Neuron (in vitro differentiated cells): ENCODE results near the gene KCNIP3.

Source experiments
- H2AFZ ChIP-seq: one replicate; pipeline ENCODE4 v1.6.1; 2013; ENCODE audit warnings: low read depth, mild to moderate bottlenecking, inconsistent platforms, low read length, moderate library complexity
- H3K27me3 ChIP-seq: one replicate; pipeline ENCODE4 v1.6.1; 2013; ENCODE audit warnings: low read length; ENCODE audit not compliant: insufficient read depth
- H3K36me3 ChIP-seq: one replicate; pipeline ENCODE4 v1.6.1; 2013; ENCODE audit warnings: low read length; ENCODE audit not compliant: insufficient read depth
- H3K4me1 ChIP-seq: one replicate; pipeline ENCODE4 v1.6.1; 2013; ENCODE audit warnings: low read length; ENCODE audit not compliant: insufficient read depth
- H3K4me3 ChIP-seq: 2 replicates; pipeline ENCODE4 v1.5.1; 2013; ENCODE audit warnings: mild to moderate bottlenecking, low read length, moderate library complexity
- H3K9me3 ChIP-seq: one replicate; pipeline ENCODE4 v1.6.1; 2013; ENCODE audit warnings: low read length

Gene KCNIP3

GRCh38 chr2:95315801-95316411, 18.8 kb downstream of the KCNIP3 start:
- H3K4me3 ChIP-seq, result no peak overlapping the region
- H3K4me1 ChIP-seq, result peaks cover 9% of the 10 kb centered on the region
- no peak overlapping the region for H2AFZ ChIP-seq
- no peaks in the 10 kb centered on the region for H3K36me3 ChIP-seq
- no peaks in the 10 kb centered on the region for H3K9me3 ChIP-seq
- H3K27me3 ChIP-seq, result peaks cover 16% of the 10 kb centered on the region

- no peaks in the 10 kb centered on the region for H3K36me3 ChIP-seq
- no peaks in the 10 kb centered on the region for H3K9me3 ChIP-seq
- no peak overlapping the region for H2AFZ ChIP-seq
- H3K27me3 ChIP-seq, result peaks cover 16% of the 10 kb centered on the region
- H3K4me3 ChIP-seq, result no peak overlapping the region
- peaks cover 9% of the 10 kb centered on the region for H3K4me1 ChIP-seq
Observed at GRCh38 chr2:95316466-95317122, 19.4 kb downstream of the KCNIP3 start.

- no peak overlapping the region for H3K4me3 ChIP-seq
- no peaks in the 10 kb centered on the region for H3K9me3 ChIP-seq
- no peak overlapping the region for H2AFZ ChIP-seq
- peaks cover 9% of the 10 kb centered on the region for H3K4me1 ChIP-seq
- H3K27me3 ChIP-seq, result peaks cover 16% of the 10 kb centered on the region
- H3K36me3 ChIP-seq, result no peaks in the 10 kb centered on the region
Observed at GRCh38 chr2:95317123-95317500, 20.0 kb downstream of the KCNIP3 start.

GRCh38 chr2:95317665-95318425, 20.7 kb downstream of the KCNIP3 start:
- H3K4me1 ChIP-seq, result peaks cover 9% of the 10 kb centered on the region
- no peaks in the 10 kb centered on the region for H3K9me3 ChIP-seq
- H3K27me3 ChIP-seq, result peaks cover 16% of the 10 kb centered on the region
- no peak overlapping the region for H3K4me3 ChIP-seq
- H3K36me3 ChIP-seq, result no peaks in the 10 kb centered on the region
- no peak overlapping the region for H2AFZ ChIP-seq

GRCh38 chr2:95318431-95319220, 21.5 kb downstream of the KCNIP3 start:
- Histone ChIP-seq H2AFZ (no peak overlapping the region), H3K4me3 (no peak overlapping the region), H3K4me1 (peaks cover 8% of the 10 kb centered on the region), H3K27me3 (peaks cover 16% of the 10 kb centered on the region), H3K9me3 (no peaks in the 10 kb centered on the region), H3K36me3 (no peaks in the 10 kb centered on the region)

GRCh38 chr2:95319481-95320343, 22.6 kb downstream of the KCNIP3 start:
- Histone ChIP-seq H3K27me3 (peaks cover 16% of the 10 kb centered on the region), H2AFZ (no peak overlapping the region), H3K9me3 (no peaks in the 10 kb centered on the region), H3K4me3 (no peak overlapping the region), H3K4me1 (no peaks in the 10 kb centered on the region), H3K36me3 (no peaks in the 10 kb centered on the region)

- H2AFZ ChIP-seq, result no peak overlapping the region
- no peaks in the 10 kb centered on the region for H3K4me1 ChIP-seq
- H3K9me3 ChIP-seq, result no peaks in the 10 kb centered on the region
- H3K4me3 ChIP-seq, result no peak overlapping the region
- no peaks in the 10 kb centered on the region for H3K36me3 ChIP-seq
- peaks cover 16% of the 10 kb centered on the region for H3K27me3 ChIP-seq
Observed at GRCh38 chr2:95320344-95320712, 23.2 kb downstream of the KCNIP3 start.

- no peak overlapping the region for H2AFZ ChIP-seq
- H3K36me3 ChIP-seq, result no peaks in the 10 kb centered on the region
- peaks cover 16% of the 10 kb centered on the region for H3K27me3 ChIP-seq
Observed at GRCh38 chr2:95320986-95321767, 24.0 kb downstream of the KCNIP3 start.

GRCh38 chr2:95323347-95324155, 26.4 kb downstream of the KCNIP3 start:
- Histone ChIP-seq H3K27me3 (peaks cover 9% of the 10 kb centered on the region), H3K4me3 (no peak overlapping the region), H3K4me1 (no peaks in the 10 kb centered on the region), H3K9me3 (no peaks in the 10 kb centered on the region), H2AFZ (no peak overlapping the region), H3K36me3 (no peaks in the 10 kb centered on the region)

More at GRCh38 chr2:95320986-95321767, 24.0 kb downstream of the KCNIP3 start:
- no peak overlapping the region for H3K4me3 ChIP-seq
- H3K4me1 ChIP-seq, result no peaks in the 10 kb centered on the region
- no peaks in the 10 kb centered on the region for H3K9me3 ChIP-seq

GRCh38 chr2:95325026-95325425, 27.9 kb downstream of the KCNIP3 start:
- Histone ChIP-seq H2AFZ (no peak overlapping the region), H3K36me3 (no peaks in the 10 kb centered on the region), H3K27me3 (no peaks in the 10 kb centered on the region), H3K4me1 (no peaks in the 10 kb centered on the region), H3K9me3 (no peaks in the 10 kb centered on the region), H3K4me3 (no peak overlapping the region)
